Smooth muscle cell (in vitro differentiated cells): ENCODE measurements around the gene CAMK2D. TPM values are rescaled to one million over a fixed set of nuclear protein-coding genes. Genes with fewer than 3 reads are reported as not detected.

Source experiments
- DNase-seq: peaks from one replicate; lab custom pipeline; 2025; ENCODE audit not compliant: unreplicated experiment; lab: John Stamatoyannopoulos, UW
- H2AFZ ChIP-seq: fragments of 200-600 bp; sonication (generic); 2 replicates; pipeline ENCODE4 v1.6.0; 2016; ENCODE audit warnings: antibody characterized with exemption, low read depth, mild to moderate bottlenecking
- H3F3A ChIP-seq: fragments of 200-600 bp; sonication (generic); 2 replicates; pipeline ENCODE4 v1.6.0; 2017; ENCODE audit warnings: antibody characterized with exemption, low read depth
- H3K27ac ChIP-seq: fragments of 200-600 bp; sonication (generic); 2 replicates; pipeline ENCODE4 v1.5.1; 2016; ENCODE audit warnings: low read depth, mild to moderate bottlenecking
- H3K27me3 ChIP-seq: fragments of 200-600 bp; sonication (generic); 2 replicates; pipeline ENCODE4 v1.6.1; 2016; ENCODE audit warnings: low read depth, mild to moderate bottlenecking
- H3K36me3 ChIP-seq: fragments of 200-600 bp; sonication (generic); 2 replicates; pipeline ENCODE4 v1.5.1; 2016; ENCODE audit warnings: low read depth
- H3K4me1 ChIP-seq: fragments of 200-600 bp; sonication (generic); 2 replicates; pipeline ENCODE4 v1.5.1; 2016; ENCODE audit warnings: low read depth
- H3K4me2 ChIP-seq: fragments of 200-600 bp; sonication (generic); 2 replicates; pipeline ENCODE4 v1.6.0; 2016; ENCODE audit warnings: mild to moderate bottlenecking
- H3K4me3 ChIP-seq: fragments of 200-600 bp; sonication (generic); 2 replicates; pipeline ENCODE4 v1.5.1; 2016; ENCODE audit warnings: mild to moderate bottlenecking
- H3K79me2 ChIP-seq: fragments of 200-600 bp; sonication (generic); 2 replicates; pipeline ENCODE4 v1.6.0; 2016; ENCODE audit warnings: low read depth, mild to moderate bottlenecking
- H3K9ac ChIP-seq: fragments of 200-600 bp; sonication (generic); 2 replicates; pipeline ENCODE4 v1.6.0; 2016; ENCODE audit warnings: low read depth
- H3K9me3 ChIP-seq: fragments of 200-600 bp; sonication (generic); replicated peaks from 2 replicates; pipeline ENCODE4 v1.5.1; 2016; ENCODE audit warnings: low read depth
- H4K20me1 ChIP-seq: fragments of 200-600 bp; sonication (generic); 2 replicates; pipeline ENCODE4 v1.6.0; 2016; ENCODE audit warnings: low read depth
- CTCF ChIP-seq: fragments of 200-600 bp; sonication (generic); IDR thresholded peaks from 2 replicates; pipeline ENCODE4 v1.5.1; 2017; ENCODE audit warnings: borderline replicate concordance, mild to moderate bottlenecking, antibody characterized with exemption; ENCODE audit not compliant: insufficient read depth, poor library complexity, severe bottlenecking
- WGBS: methylation state at CpG from one replicate; pipeline ENCODE4 v1.1.7; 2016; ENCODE audit warnings: low lambda C conversion rate; 5-methylcytosine and 5-hydroxymethylcytosine counted together
- polyA plus RNA-seq: library from polyadenylated mRNA; unstranded; fragments of >200 nt; fragmentation: Nextera tagmentation; extraction: Ambion mirVana; gene quantifications from 2 replicates; pipeline ENCODE4 v1.2.1, GENCODE V29; 2016
- total RNA-seq: library from RNA; depleted of rRNA; stranded (reverse); fragments of >200 nt; gene quantifications from 2 replicates; pipeline ENCODE4 v1.2.3, GENCODE V29; 2014

The CAMK2D gene
- total and polyA plus RNA-seq, 2 experiments from 2014 or later = 17.2 to 36.0 TPM

GRCh38 chr4:113725963-113726362 is 35.6 kb downstream of the CAMK2D start:
- Histone ChIP-seq H3K4me2 (no peak overlapping the region), H3K4me1 (no peaks in the 10 kb centered on the region), H3K27me3 (no peaks in the 10 kb centered on the region), H3K9me3 (no peaks in the 10 kb centered on the region), H4K20me1 (peaks cover 77% of the 10 kb centered on the region), H2AFZ (no peak overlapping the region), H3K9ac (no peak overlapping the region), H3F3A (no peaks in the 10 kb centered on the region), H3K79me2 (peaks cover 38% of the 10 kb centered on the region), H3K36me3 (no peaks in the 10 kb centered on the region), H3K4me3 (no peak overlapping the region), H3K27ac (no peak overlapping the region)
- no peak for TF ChIP-seq CTCF
- no peak for DNase-seq
- 94% methylated on average over 1 of the region's 1 CpG for whole genome bisulfite sequencing

GRCh38 chr4:113718252-113718651 is 43.3 kb downstream of the CAMK2D start:
- Histone ChIP-seq H3K4me3 (no peak overlapping the region), H3K36me3 (no peaks in the 10 kb centered on the region), H3K9ac (no peak overlapping the region), H3K79me2 (peaks cover 28% of the 10 kb centered on the region), H3K27ac (no peak overlapping the region), H2AFZ (no peak overlapping the region), H3K4me1 (no peaks in the 10 kb centered on the region), H3K27me3 (no peaks in the 10 kb centered on the region), H3K9me3 (no peaks in the 10 kb centered on the region), H3K4me2 (no peak overlapping the region), H3F3A (no peaks in the 10 kb centered on the region), H4K20me1 (peaks cover 56% of the 10 kb centered on the region)
- no peak for TF ChIP-seq CTCF
- no peak for DNase-seq
- WGBS = 54% methylated on average over 1 of the region's 1 CpG

- Histone ChIP-seq H3K27me3 (no peaks in the 10 kb centered on the region), H3K79me2 (peaks cover 12% of the 10 kb centered on the region), H4K20me1 (peaks cover 38% of the 10 kb centered on the region), H3K4me1 (no peaks in the 10 kb centered on the region), H3K9ac (no peak overlapping the region), H3K27ac (no peak overlapping the region), H3K9me3 (no peaks in the 10 kb centered on the region), H3F3A (no peaks in the 10 kb centered on the region), H3K36me3 (no peaks in the 10 kb centered on the region), H3K4me3 (no peak overlapping the region), H2AFZ (no peak overlapping the region), H3K4me2 (no peak overlapping the region)
- no peak for TF ChIP-seq CTCF
- WGBS = 97% methylated on average over 1 of the region's 1 CpG
- no peak for DNase-seq
Measured at GRCh38 chr4:113711883-113712662, 49.5 kb downstream of the CAMK2D start.

- H3K4me3 ChIP-seq = no peak overlapping the region
- no peak overlapping the region for H3K4me2 ChIP-seq
- no peaks in the 10 kb centered on the region for H3K27me3 ChIP-seq
- no peaks in the 10 kb centered on the region for H3K9me3 ChIP-seq
- no peaks in the 10 kb centered on the region for H3F3A ChIP-seq
- H3K27ac ChIP-seq = no peak overlapping the region
- WGBS = 79% methylated on average over 1 of the region's 1 CpG
- peaks cover 8% of the 10 kb centered on the region for H3K79me2 ChIP-seq
- no peaks in the 10 kb centered on the region for H3K36me3 ChIP-seq
- H4K20me1 ChIP-seq = peaks cover 51% of the 10 kb centered on the region
- no peak for TF ChIP-seq CTCF
- H3K9ac ChIP-seq = no peak overlapping the region
- DNase-seq = no peak
- no peak overlapping the region for H2AFZ ChIP-seq
- H3K4me1 ChIP-seq = no peaks in the 10 kb centered on the region
Measured at GRCh38 chr4:113708250-113708649, 53.3 kb downstream of the CAMK2D start.
